Ishikawa (cell line): ENCODE results near the gene HYAL1.

ENCODE experiments used
- EP300 ChIP-seq: IDR thresholded peaks from 2 replicates; pipeline ENCODE4 v1.6.1; 2012; ENCODE audit warnings: borderline replicate concordance
- FOXM1 ChIP-seq: IDR thresholded peaks from 2 replicates; pipeline ENCODE4 v1.6.1; 2012; ENCODE audit warnings: low read depth, borderline replicate concordance
- TAF1 ChIP-seq: IDR thresholded peaks from 2 replicates; pipeline ENCODE4 v1.6.1; 2012; ENCODE audit warnings: low read depth, mild to moderate bottlenecking
- YY1 ChIP-seq: IDR thresholded peaks from 2 replicates; pipeline ENCODE4 v1.6.1; 2012; ENCODE audit warnings: low read depth
- TF ChIP-seq, protein P1 (sequence below): IDR thresholded peaks from 2 replicates; pipeline ENCODE4 v1.6.1; 2012
- TF ChIP-seq, protein P2 (sequence below): IDR thresholded peaks from 2 replicates; pipeline ENCODE4 v1.6.1; 2012
- TF ChIP-seq, protein P3 (sequence below): IDR thresholded peaks from 2 replicates; pipeline ENCODE4 v1.6.1; 2012; ENCODE audit warnings: low read depth, mild to moderate bottlenecking

DNA sequence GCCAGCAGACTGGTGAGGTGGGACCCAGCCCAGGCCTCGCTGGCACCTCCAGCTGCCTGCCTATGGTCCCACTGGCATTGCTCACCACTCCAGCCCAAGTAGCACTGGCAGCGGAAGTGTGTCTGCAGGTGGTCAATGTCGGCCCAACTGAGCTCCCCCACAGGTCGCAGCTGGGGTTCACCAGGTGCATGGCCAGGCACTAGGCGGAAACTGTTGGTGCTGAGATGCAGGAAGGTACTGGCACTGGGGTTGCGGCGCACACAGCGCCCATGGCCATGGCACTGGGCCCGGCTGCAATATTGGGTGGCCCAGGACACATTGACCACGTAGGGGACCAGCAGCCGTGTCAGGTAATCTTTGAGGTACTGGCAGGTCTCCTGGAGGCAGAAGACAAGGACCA lies 14.8 kb upstream of the HYAL1 start:
- TF ChIP-seq TAF1, result no peak
- no peak for TF ChIP-seq EP300
- no peak for TF ChIP-seq YY1
- TF ChIP-seq, protein P1, sequence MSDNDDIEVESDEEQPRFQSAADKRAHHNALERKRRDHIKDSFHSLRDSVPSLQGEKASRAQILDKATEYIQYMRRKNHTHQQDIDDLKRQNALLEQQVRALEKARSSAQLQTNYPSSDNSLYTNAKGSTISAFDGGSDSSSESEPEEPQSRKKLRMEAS, result no peak
- TF ChIP-seq, protein P2, sequence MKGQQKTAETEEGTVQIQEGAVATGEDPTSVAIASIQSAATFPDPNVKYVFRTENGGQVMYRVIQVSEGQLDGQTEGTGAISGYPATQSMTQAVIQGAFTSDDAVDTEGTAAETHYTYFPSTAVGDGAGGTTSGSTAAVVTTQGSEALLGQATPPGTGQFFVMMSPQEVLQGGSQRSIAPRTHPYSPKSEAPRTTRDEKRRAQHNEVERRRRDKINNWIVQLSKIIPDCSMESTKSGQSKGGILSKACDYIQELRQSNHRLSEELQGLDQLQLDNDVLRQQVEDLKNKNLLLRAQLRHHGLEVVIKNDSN, result no peak
- TF ChIP-seq FOXM1, result no peak
- TF ChIP-seq, protein P3, sequence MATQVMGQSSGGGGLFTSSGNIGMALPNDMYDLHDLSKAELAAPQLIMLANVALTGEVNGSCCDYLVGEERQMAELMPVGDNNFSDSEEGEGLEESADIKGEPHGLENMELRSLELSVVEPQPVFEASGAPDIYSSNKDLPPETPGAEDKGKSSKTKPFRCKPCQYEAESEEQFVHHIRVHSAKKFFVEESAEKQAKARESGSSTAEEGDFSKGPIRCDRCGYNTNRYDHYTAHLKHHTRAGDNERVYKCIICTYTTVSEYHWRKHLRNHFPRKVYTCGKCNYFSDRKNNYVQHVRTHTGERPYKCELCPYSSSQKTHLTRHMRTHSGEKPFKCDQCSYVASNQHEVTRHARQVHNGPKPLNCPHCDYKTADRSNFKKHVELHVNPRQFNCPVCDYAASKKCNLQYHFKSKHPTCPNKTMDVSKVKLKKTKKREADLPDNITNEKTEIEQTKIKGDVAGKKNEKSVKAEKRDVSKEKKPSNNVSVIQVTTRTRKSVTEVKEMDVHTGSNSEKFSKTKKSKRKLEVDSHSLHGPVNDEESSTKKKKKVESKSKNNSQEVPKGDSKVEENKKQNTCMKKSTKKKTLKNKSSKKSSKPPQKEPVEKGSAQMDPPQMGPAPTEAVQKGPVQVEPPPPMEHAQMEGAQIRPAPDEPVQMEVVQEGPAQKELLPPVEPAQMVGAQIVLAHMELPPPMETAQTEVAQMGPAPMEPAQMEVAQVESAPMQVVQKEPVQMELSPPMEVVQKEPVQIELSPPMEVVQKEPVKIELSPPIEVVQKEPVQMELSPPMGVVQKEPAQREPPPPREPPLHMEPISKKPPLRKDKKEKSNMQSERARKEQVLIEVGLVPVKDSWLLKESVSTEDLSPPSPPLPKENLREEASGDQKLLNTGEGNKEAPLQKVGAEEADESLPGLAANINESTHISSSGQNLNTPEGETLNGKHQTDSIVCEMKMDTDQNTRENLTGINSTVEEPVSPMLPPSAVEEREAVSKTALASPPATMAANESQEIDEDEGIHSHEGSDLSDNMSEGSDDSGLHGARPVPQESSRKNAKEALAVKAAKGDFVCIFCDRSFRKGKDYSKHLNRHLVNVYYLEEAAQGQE, result no peak
